Measurements from ENCODE around the gene NXPH3.
A peak's percentile ranks its signal among the peaks of the same experiment; 100 is the strongest.
"Not testable (repeated sequence)": the region's sequence is repeated elsewhere in the genome, so short reads cannot be mapped to it uniquely, and the experiment has no call there.

NXPH3 gene

GRCh38 chr17:49554694-49555494, 20.8 kb upstream of the NXPH3 start:
- DNase-seq: no peak

- DNase-seq: no peak
Measured at GRCh38 chr17:49555495-49556222, 20.0 kb upstream of the NXPH3 start.

- DNase-seq: peak; percentile 72
Measured at GRCh38 chr17:49556223-49556943, 19.3 kb upstream of the NXPH3 start.

GRCh38 chr17:49557312-49558024, 18.2 kb upstream of the NXPH3 start:
- no peak for DNase-seq

GRCh38 chr17:49564638-49565037, 11.0 kb upstream of the NXPH3 start:
- no peak for DNase-seq

GRCh38 chr17:49565948-49566491, 9.7 kb upstream of the NXPH3 start:
- no peak for DNase-seq

- no peak for DNase-seq
Measured at GRCh38 chr17:49566668-49567071, 9.0 kb upstream of the NXPH3 start.

GRCh38 chr17:49567104-49567521, 8.6 kb upstream of the NXPH3 start:
- no peak for DNase-seq

- DNase-seq: peak; percentile 70
Measured at GRCh38 chr17:49567871-49568694, 7.6 kb upstream of the NXPH3 start.

GRCh38 chr17:49568695-49569047, 7.0 kb upstream of the NXPH3 start:
- DNase-seq: not testable (repeated sequence)

GRCh38 chr17:49570540-49571242, 5.0 kb upstream of the NXPH3 start:
- DNase-seq: no peak

GRCh38 chr17:49571283-49571682, 4.4 kb upstream of the NXPH3 start:
- no peak for DNase-seq

- no peak for DNase-seq
Measured at GRCh38 chr17:49571764-49572163, 3.9 kb upstream of the NXPH3 start.

GRCh38 chr17:49572226-49572625, 3.4 kb upstream of the NXPH3 start:
- DNase-seq: no peak

- no peak for DNase-seq
Measured at GRCh38 chr17:49572806-49573420, 2.8 kb upstream of the NXPH3 start.

GRCh38 chr17:49573510-49574322, 2.0 kb upstream of the NXPH3 start:
- DNase-seq: no peak

GRCh38 chr17:49574323-49574781, 1.3 kb upstream of the NXPH3 start:
- DNase-seq: no peak

- no peak for DNase-seq
Measured at GRCh38 chr17:49574945-49575678, 559 bp upstream of the NXPH3 start.
